Left lung (tissue), 14 donors: Measurements from ENCODE around the gene FYB1. TPM values are rescaled to one million over a fixed set of nuclear protein-coding genes. Genes with fewer than 3 reads are reported as not detected.
A peak's percentile ranks its signal among the peaks of the same experiment; 100 is the strongest.

ENCODE experiments used
- ATAC-seq: fragments of 200-7000 bp; cut with Tn5 transposase; one replicate; pipeline ENCODE4 v1.9.1; 2020; ENCODE audit warnings: moderate library complexity
- DNase-seq, 4 donors: peaks; one replicate each; pipeline ENCODE4 v3.0.0-alpha.2; 2013 to 2020
- H3K27ac ChIP-seq, 2 donors: fragments of 200-600 bp; sonication (generic) in 1 of 2; one replicate each; pipeline versions ENCODE4 v1.5.0 to v1.8.0; 2020 to 2021
- H3K27me3 ChIP-seq, 2 donors: fragments of 200-600 bp; sonication (generic) in 1 of 2; one replicate each; pipeline versions ENCODE4 v1.5.0 to v1.8.0; 2020 to 2021
- H3K36me3 ChIP-seq, 2 donors: fragments of 200-600 bp; sonication (generic) in 1 of 2; one replicate each; pipeline versions ENCODE4 v1.5.0 to v1.8.0; 2020 to 2021
- H3K4me1 ChIP-seq, 2 donors: fragments of 200-600 bp; one replicate each; pipeline ENCODE4 v1.8.0; 2021
- H3K4me3 ChIP-seq, 2 donors: fragments of 200-600 bp; sonication (generic) in 1 of 2; one replicate each; pipeline versions ENCODE4 v1.5.0 to v1.8.0; 2020 to 2021; ENCODE audit warnings: mild to moderate bottlenecking in 1 of 2
- H3K9me3 ChIP-seq, 2 donors: fragments of 200-600 bp; sonication (generic) in 1 of 2; one replicate each; pipeline versions ENCODE4 v1.5.0 to v1.8.0; 2020 to 2021
- intact Hi-C, 2 donors: fragments of 100-400 bp; cut with DNase I; formaldehyde crosslinking; loops; one replicate each; pipeline versions ENCODE4 v1.11.2 to v1.14.2; 2022
- long read RNA-seq, 12 donors: library from polyadenylated mRNA in 2 of 12; unstranded in 2 of 12; transcript quantifications; one replicate each; pipeline ENCODE4 v2.0.0 and lab custom pipeline, GENCODE V29; 2019 to 2026
- polyA plus RNA-seq, 6 donors: library from polyadenylated mRNA; unstranded; fragments of 120-200 nt; gene quantifications; one replicate each; pipeline ENCODE4 v1.2.1, GENCODE V29; 2013; ENCODE audit not compliant: insufficient read length in 6 of 6
- total RNA-seq, 2 donors: library from RNA; stranded (reverse); fragmentation: NEBNext Ultra II Directional; extraction: Animal tissue kit (Norgen Biotek cat#: 25700); gene quantifications; one replicate each; pipeline ENCODE4 v1.2.1, GENCODE V29; 2021
- TF ChIP-seq, protein P1 (sequence below), 2 donors: fragments of 200-600 bp; sonication (generic) in 1 of 2; IDR thresholded peaks; one replicate each; pipeline versions ENCODE4 v1.5.0 to v1.8.0; 2021; ENCODE audit warnings: antibody characterized with exemption in 2 of 2
- donor health status: DM: no; HTN: yes; CAD: no.
- donor health status: DM: no; HTN: no; CAD: no.

Gene FYB1
- 10 to 100 TPM; 24.4 to 93.7 TPM for total RNA-seq
- polyA plus RNA-seq: 1 to 10 TPM; 3.4 to 5.5 (median 3.9) TPM
- long read RNA-seq, donor 1: 0 reads
- long read RNA-seq, donor 2: 0 reads
- long read RNA-seq, donor 3: 0 reads
- long read RNA-seq, donor 4, partial matches to known transcripts: 5 of 7 reads
- long read RNA-seq, donor 4, other reads (novel, unspliced or antisense): 2 of 7 reads
- long read RNA-seq, donor 5, partial matches to known transcripts: 0 of 1 reads
- long read RNA-seq, donor 5, other reads (novel, unspliced or antisense): 0 of 1 reads
- long read RNA-seq, donor 6, partial matches to known transcripts: 0 of 2 reads
- long read RNA-seq, donor 6, other reads (novel, unspliced or antisense): 0 of 2 reads
- long read RNA-seq, donor 7, partial matches to known transcripts: 0 of 1 reads
- long read RNA-seq, donor 7, other reads (novel, unspliced or antisense): 0 of 1 reads
- long read RNA-seq, donor 8: 0 reads
- long read RNA-seq, donor 9: 0 reads
- long read RNA-seq, donor 10, partial matches to known transcripts: 54 of 66 reads
- long read RNA-seq, donor 10, other reads (novel, unspliced or antisense): 10 of 66 reads
- long read RNA-seq, donor 11, partial matches to known transcripts: 0 of 1 reads
- long read RNA-seq, donor 11, other reads (novel, unspliced or antisense): 0 of 1 reads
- long read RNA-seq, donor 12, partial matches to known transcripts: 0 of 1 reads
- long read RNA-seq, donor 12, other reads (novel, unspliced or antisense): 0 of 1 reads

DNA sequence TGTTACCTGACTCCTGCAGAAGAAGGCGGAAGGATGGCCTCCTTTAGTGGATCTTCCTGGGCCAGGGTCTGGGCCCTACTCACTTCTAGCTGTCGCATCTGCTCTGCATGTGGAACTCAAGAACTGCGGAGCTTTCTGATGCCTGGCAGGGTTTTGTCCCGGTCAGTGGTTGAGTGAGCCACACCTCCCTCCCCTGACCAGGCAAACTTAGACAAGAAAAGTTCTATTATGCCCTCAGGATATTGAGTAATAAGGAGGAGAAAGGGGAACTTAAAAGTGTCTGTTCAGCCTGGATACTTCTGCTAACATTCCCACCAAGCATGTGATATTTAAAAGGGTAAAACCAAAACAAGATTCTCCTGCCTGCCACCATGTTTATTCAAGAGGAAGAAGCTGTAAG, at the start of gene FYB1:
Gene FYB1 (minus strand): TSS at position 127 of the 400 bp plus-strand sequence. CDS start 16,603 bp downstream, outside the sequence.
- no peaks in the 10 kb centered on the region for H3K36me3 ChIP-seq
- H3K9me3 ChIP-seq: no peaks in the 10 kb centered on the region
- intact Hi-C loops: loop anchor here in 1 of 2 donors (10.0 kb wide), 1 partner anchor 65 kb away; no protein-coding TSS in a partner anchor
- TF ChIP-seq, protein P1, sequence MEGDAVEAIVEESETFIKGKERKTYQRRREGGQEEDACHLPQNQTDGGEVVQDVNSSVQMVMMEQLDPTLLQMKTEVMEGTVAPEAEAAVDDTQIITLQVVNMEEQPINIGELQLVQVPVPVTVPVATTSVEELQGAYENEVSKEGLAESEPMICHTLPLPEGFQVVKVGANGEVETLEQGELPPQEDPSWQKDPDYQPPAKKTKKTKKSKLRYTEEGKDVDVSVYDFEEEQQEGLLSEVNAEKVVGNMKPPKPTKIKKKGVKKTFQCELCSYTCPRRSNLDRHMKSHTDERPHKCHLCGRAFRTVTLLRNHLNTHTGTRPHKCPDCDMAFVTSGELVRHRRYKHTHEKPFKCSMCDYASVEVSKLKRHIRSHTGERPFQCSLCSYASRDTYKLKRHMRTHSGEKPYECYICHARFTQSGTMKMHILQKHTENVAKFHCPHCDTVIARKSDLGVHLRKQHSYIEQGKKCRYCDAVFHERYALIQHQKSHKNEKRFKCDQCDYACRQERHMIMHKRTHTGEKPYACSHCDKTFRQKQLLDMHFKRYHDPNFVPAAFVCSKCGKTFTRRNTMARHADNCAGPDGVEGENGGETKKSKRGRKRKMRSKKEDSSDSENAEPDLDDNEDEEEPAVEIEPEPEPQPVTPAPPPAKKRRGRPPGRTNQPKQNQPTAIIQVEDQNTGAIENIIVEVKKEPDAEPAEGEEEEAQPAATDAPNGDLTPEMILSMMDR (IDR thresholded peaks at IDR 0.05): no peak
- peak within 1 kb of the TSS in 1 of 2 donors; percentile 53 for H3K4me3 ChIP-seq
- DNase-seq: peak in 3 of 4 donors; percentile 15 to 79 (median 72)
- ATAC-seq: peak; percentile 65
- H3K27me3 ChIP-seq: no peaks in the 10 kb centered on the region
- H3K27ac ChIP-seq: peak within 1 kb of the TSS in 1 of 2 donors; percentile 87
- H3K4me1 ChIP-seq: peaks cover 0 to 62% of the 10 kb centered on the region in 2 donors

DNA sequence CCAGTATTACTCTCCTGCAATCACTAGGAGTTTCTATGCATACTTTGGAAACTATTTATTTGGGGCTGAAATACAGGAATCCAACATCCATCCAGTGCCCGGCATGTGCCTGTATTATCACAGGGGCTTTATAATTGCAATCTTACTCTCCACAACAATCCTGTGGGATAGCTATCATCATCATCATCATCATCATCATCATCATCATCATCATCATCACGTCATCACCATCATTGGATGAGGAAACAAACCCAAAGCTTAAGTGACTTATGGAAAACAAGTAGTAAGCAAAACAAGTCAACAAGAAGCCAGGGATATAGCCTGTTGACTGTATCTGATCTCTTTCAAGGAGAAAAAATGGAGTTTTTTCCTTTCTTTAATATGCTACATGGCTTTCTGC, 47.8 kb upstream of the FYB1 start:
- no peak overlapping the region for H3K4me3 ChIP-seq
- H3K27me3 ChIP-seq: no peaks in the 10 kb centered on the region
- ATAC-seq (no peak), DNase-seq (peak in 2 of 4 donors; percentile 20 to 30)
- H3K9me3 ChIP-seq: no peaks in the 10 kb centered on the region
- intact Hi-C loops: no loop called here
- no peaks in the 10 kb centered on the region for H3K36me3 ChIP-seq
- TF ChIP-seq, protein P1 (IDR thresholded peaks at IDR 0.05): no peak
- H3K27ac ChIP-seq: peak overlapping the region in 1 of 2 donors; percentile 29
- H3K4me1 ChIP-seq: peaks cover 0 to 83% of the 10 kb centered on the region in 2 donors

DNA sequence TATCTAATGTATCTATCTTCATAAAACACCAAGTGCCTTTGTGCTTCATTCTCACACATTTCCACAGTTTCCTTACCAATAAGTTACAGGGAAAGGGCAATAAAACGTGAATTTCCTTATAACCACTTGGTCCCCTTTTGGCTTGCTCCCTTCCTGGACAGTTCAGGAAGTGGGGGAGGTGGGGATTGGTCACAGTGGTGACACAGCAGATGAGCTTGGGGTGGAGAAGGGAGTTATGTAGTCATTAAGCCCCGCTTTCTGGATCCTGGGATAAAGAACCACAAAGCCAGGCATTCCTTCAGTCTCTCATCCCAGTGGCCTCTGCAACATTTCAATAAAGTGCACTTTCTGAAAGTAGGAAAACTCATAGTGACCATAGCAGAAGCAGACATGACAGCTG, 47.1 kb upstream of the FYB1 start:
- intact Hi-C loops: no loop called here
- no peak for DNase-seq
- ATAC-seq: no peak
- peak overlapping the region in 1 of 2 donors; percentile 29 for H3K27ac ChIP-seq
- H3K4me3 ChIP-seq: no peak overlapping the region
- H3K27me3 ChIP-seq: no peaks in the 10 kb centered on the region
- peaks cover 0 to 76% of the 10 kb centered on the region in 2 donors for H3K4me1 ChIP-seq
- no peaks in the 10 kb centered on the region for H3K9me3 ChIP-seq
- TF ChIP-seq, protein P1 (IDR thresholded peaks at IDR 0.05): no peak
- H3K36me3 ChIP-seq: no peaks in the 10 kb centered on the region

DNA sequence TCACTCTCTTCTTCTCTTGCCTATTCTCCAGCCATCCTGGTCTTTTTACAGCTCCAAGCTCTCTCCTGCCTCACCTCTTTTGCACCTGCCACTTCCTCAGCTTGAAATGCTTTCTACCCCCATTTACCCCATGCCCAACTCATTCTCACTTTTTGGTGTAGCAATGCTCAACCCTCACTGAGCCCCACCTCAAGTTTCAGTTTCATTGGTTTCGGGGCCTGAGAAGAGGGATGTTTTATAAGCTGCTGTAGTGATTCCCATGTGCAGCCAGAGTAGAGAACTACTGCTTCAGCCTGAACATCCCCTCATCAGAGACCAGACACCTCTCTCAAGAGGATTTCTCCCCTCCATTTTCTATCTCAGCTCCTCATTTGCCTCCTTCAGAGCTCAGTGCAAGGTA, 45.2 kb upstream of the FYB1 start:
- ATAC-seq (no peak), DNase-seq (no peak)
- Histone ChIP-seq H3K27me3 (no peaks in the 10 kb centered on the region), H3K36me3 (no peaks in the 10 kb centered on the region), H3K4me3 (no peak overlapping the region), H3K27ac (peak overlapping the region in 1 of 2 donors; percentile 66), H3K9me3 (no peaks in the 10 kb centered on the region), H3K4me1 (peaks cover 0 to 65% of the 10 kb centered on the region in 2 donors)
- intact Hi-C loops: no loop called here
- TF ChIP-seq, protein P1 (IDR thresholded peaks at IDR 0.05): no peak

GRCh38 chr5:39262981-39263380, 43.6 kb upstream of the FYB1 start:
- Histone ChIP-seq H3K27me3 (no peaks in the 10 kb centered on the region), H3K36me3 (no peaks in the 10 kb centered on the region), H3K4me1 (peaks cover 0 to 54% of the 10 kb centered on the region in 2 donors), H3K9me3 (no peaks in the 10 kb centered on the region), H3K4me3 (no peak overlapping the region), H3K27ac (peak overlapping the region in 1 of 2 donors; percentile 66)
- intact Hi-C loops: no loop called here
- DNase-seq: no peak
- ATAC-seq: peak; percentile 21
- TF ChIP-seq, protein P1 (IDR thresholded peaks at IDR 0.05): no peak
